HG02870 (cell line): Measurements from ENCODE around the gene UNC13A.

Source experiments
- ATAC-seq: cut with Tn5 transposase; IDR thresholded peaks from one replicate; pipeline ENCODE4 v1.9.1; 2021; ENCODE audit warnings: mild to moderate bottlenecking, moderate library complexity; ENCODE audit not compliant: unreplicated experiment

UNC13A gene

GRCh38 chr19:17711851-17712250 is 23.7 kb upstream of the UNC13A start:
- ATAC-seq = no peak

GRCh38 chr19:17706750-17707181 is 18.6 kb upstream of the UNC13A start:
- ATAC-seq = no peak

DNA sequence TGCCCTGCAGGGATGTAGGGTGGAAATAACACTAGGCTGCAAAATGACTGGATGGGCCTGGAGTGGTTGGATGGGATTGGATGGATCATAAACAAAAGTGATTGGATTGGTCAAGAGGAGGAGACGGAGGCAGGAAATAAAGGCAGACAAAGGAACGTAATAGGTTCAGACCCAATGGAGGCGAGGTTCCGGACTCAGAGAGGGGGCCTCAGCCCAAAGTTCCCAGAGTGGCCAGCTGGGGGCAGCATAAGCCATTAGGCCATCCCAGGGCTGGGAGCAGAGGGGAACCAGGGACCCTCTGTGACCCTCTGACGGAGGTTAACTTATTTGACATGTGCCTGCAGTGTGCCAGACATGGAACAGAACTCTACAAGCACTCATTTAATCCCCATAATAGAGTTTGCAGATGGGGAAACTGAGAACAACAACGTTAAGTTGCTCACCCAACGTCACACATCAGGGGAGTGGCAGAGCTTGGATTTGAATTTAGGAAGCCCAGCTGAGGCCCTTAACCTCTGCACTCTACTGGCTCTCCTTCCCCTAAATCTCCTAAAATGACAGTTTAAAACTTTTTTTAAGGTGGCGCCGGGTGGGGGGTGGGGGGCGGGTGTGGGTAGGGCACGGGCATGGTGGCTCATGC is 15.8 kb upstream of the UNC13A start:
- ATAC-seq = no peak

DNA sequence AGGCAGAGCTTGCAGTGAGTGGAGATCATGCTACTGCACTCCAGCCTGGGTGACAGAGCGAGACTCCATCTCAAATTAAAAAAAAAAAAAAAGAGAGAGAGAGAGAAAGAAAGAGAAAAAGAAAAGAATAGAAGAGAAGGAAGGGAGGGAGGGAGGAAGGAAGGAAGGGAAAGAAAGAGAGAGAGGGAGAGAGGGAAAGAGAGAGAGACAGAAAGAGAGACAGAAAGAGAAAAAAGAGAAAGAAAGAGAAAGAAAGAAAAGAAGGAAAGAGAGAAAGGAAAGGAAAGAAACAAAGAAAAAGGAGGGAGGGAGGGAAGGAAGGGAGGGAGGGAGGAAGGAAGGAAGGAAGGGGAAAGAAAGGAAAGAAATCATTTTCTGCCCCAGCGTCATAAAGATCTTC is 7.0 kb upstream of the UNC13A start:
- no peak for ATAC-seq

- no peak for ATAC-seq
These were observed 4.4 kb upstream of the UNC13A start for GRCh38 chr19:17692566-17692965.

DNA sequence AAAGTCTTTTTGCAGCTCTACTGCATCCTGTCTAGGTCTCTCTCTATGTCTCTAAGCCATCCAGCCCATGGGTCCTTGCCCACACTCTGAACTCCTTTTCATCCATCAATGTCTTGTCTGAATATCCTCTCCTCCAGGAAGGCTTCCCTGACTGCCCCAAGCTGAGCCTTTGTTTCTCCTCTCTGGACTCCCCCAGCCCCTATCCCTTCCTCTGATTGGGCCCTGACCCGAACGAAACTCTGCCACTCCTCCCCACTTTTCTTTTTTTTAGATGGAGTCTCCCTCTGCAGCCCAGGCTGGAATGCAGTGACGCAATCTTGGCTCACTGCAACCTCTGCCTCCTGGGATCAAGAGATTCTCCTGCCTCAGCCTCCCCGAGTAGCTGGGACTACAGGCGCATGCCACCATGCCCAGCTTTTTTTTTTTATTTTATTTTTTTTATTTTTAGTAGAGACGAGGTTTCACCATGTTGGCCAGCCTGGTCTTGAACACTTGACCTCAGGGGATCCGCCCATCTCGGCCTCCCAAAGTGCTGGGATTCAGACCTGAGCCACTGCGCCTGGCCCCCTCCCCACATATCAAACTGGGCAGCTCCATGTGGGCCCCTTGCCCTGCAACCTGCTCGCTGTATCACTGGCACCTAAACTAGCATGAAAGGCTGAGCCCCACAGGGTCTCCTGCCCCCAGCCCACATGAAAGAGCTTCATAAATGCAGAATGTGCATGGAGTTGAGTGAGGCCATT is 870 bp upstream of the UNC13A start:
- ATAC-seq = no peak

DNA sequence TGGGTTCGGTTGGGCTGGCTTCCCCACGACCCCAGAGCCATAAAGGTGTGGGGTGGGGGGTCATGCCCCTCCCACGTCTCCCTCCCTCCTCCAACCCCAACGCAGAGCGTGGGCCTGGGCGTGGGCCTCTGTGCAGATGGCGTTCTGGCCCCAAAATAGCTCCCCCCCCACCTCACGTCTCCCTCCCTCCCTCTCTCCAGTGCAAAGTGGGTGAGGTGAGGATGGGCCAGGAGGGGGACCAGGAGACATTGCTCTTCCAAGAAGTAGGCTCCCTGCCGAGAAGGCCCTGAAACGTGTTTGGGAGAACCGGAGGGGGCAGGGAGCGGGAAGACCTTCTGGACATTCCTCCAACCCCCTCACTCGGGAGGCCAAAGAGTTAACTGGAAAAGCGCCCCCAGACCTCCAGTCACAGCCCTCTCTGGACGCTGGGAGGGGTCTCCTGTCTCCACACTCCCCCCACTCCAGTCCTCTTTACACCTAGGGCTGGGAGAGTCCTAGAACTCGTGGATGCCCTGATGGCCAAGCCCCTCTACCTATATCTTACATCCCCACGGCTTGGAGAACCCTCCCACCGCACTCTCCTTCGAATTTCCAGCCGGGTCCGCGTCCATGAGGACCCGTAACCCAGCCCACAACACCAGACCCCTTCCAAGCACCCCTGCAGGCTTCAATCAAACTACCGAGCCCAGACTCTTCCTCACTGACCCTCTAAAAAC is 855 bp downstream of the UNC13A start:
- no peak for ATAC-seq

DNA sequence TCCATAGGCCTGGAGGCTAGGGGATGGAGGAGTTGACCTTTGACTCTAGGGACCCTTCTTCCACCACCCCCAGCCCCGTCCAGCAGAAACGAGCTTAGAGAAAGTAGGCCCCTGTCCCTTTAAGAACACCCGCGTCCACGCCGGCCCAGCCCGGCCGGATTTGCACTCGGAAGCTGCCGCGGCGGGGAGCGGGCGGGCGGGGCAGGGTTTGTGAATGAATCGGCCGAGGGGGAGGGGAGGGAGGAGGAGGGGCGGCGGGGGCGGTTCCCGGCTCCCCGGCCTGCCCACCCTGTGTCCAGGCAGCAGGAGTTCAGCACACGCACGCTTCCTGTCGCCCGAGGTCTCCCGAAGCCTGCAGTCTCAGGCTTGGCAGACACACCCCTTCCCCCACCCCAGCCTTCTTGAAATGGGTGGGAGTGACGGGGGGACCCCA is 1.5 kb downstream of the UNC13A start:
- ATAC-seq = no peak

DNA sequence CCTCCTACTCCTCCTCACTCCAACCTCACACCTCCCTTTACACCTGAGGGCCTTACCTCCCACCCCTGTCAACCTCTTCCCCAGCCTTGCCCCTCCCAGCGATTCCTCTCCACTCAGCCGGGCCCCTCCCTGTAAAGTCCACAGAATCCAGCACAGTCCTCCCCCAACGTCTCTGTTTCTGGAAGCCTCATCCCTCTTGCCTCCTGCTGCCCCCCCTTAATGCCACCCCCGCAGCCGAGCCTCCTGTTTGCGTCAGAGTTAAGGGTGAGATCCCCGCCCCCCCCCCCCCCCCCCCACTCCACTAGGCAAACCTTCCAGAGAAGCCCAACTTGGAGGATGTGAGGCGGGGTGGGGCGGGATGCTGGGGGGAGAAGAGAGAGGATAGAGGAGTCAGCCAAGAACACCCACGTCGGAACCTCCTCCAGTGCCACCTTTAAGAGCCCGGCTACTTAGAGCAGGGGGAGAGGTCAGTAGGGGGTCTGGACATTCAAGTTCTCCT is 2.1 kb downstream of the UNC13A start:
- ATAC-seq = no peak

- ATAC-seq = no peak
These were observed 2.6 kb downstream of the UNC13A start for GRCh38 chr19:17685451-17686022.

GRCh38 chr19:17684256-17684655 is 3.9 kb downstream of the UNC13A start:
- ATAC-seq = no peak

DNA sequence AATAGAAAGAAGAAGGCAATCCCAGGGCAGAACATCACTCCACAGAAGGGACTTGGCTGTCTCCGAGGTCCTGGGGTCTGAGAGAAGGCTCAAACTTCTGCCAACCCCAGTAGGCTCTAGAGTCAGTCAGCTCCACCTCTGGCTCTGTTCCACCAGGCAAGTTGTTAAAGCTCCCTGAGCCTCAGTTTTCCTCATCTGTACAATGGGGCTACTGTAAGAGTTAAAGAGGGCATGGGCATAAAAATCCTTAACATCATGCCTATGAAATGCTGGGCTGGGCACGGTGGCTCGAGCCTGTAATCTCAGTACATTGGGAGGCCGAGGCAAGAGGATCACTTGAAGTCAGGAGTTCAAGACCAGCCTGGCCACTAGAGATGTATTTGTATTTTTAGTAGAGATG is 5.1 kb downstream of the UNC13A start:
- ATAC-seq = no peak

DNA sequence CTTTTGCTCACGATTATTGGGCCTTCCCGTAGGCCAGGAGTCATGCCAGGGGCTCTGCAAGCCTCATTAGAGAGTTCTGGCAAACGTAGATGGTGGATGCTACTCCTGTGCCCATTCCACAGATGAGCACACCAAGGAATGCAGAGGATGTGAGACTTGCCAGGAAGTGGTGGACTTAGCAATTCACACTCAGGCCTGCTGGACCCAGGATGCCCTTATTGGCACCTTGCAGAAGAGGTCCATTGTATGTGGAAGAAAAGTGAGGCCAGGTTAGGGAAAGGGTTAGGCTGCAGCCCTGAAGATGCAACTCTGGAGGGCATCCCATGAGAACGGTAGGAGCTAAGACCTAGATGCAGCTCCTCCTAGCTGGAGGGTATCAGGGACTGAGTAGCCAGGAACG is 5.9 kb downstream of the UNC13A start:
- no peak for ATAC-seq

GRCh38 chr19:17681505-17682125 is 6.5 kb downstream of the UNC13A start:
- no peak for ATAC-seq

DNA sequence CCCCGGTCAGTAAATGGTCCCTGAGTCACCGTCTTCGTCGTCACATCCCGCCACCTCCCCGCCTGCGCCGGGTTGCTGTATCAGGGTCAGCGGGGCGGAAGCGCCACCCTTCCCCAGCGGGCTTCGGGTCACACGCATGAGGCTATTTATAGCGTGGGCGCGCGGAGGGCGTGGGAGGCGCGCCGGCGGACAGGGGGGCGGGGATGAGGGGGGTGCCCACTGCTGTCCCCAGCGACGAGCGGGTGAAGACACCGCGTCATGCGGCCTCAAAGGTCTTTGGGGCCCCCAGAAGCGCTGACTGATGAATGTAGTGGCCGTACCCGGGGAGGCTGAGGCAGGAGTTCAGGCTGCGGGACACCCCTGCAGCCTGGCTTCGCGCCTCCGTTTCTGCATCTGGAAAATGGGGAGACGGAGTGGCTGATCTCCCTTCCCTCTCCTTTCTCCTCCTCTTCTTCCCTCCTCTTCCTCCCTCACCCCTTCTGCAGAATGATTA is 7.9 kb downstream of the UNC13A start:
- no peak for ATAC-seq

- no peak for ATAC-seq
These were observed 8.5 kb downstream of the UNC13A start for GRCh38 chr19:17679526-17680229.

- ATAC-seq = no peak
These were observed 9.3 kb downstream of the UNC13A start for GRCh38 chr19:17678836-17679235.

DNA sequence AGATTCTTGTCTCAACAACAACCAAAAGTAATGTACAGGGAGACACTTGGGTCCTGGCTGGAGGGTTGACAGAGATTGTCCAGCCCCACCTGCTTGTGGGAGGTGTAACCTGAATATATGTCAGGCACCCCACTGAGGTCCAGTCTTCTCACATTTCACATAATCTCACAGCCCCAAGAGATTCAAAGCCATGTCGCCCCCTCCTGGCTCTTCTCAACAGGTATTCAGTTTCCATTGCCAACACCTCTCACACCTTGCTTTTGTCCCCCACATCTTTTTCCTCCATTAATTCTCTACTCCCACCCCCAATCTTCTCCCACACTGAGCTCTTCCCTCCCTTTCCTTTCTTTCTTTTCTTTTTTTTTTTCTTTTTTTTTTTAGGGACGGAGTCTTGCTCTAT is 11.2 kb downstream of the UNC13A start:
- ATAC-seq = no peak

DNA sequence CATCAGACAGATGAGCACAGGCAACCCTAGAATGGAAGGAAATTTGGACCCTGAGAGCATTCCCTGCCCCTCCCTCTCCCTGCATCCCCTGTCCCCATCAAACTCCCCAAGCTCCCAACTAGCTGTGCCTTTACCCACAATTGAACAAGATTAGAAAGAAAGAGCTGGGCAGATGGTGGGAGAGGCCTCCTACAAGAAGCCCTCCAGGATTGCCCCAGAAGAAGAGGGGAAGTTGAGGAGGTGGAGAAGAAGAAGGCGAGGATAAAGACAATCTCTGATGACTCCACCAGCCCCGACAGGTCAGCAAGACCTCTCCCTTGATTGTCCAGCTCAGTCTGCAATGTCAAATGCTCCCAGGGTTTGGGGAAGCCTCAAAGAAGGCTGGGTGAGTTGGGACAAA is 11.9 kb downstream of the UNC13A start:
- no peak for ATAC-seq
